ENCODE data around the gene NCOA7. TPM values are rescaled to one million over a fixed set of nuclear protein-coding genes. Genes with fewer than 3 reads are reported as not detected.

The NCOA7 gene
- polyA plus RNA-seq, 1 of the 3 experiments (the other 2 are of a cell fraction): 16.3 TPM

DNA sequence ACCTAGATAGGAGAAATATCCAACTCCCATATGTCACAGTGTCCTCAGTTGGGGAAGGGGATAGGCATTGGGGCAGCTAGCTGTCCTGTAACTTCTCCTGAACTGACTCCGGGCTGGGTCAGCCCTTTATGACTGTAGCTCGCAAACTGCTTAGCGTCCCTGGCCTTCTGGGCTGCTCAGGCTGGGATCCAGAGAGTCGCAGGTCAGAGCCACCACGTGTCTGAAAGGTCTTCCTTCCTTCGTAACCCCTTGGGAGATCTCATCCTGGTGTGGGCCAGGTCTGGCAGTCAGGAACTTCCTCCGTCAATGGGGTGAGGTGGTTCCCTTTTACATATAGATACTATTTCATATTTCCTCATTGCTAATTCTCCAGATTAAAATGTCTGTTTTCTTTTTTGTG, 137.0 kb downstream of the NCOA7 start:
- H3K36me3 ChIP-seq (replicated peaks in 1 of 2; ENCODE audit: control insufficient read depth in 1 of 2, insufficient read depth in 2 of 2, low read length in 1 of 2): peaks cover 37 to 69% of the 10 kb centered on the region in 2 experiments
- no peaks in the 10 kb centered on the region for H3F3A ChIP-seq (replicated peaks; ENCODE audit: insufficient read depth)
- ChIA-PET CTCF (interaction anchor here (0.7 to 1.9 kb wide), 2 partner anchors 29 to 33 kb away, joined by 3 to 5 read pairs; partner anchors contain the start of gene HINT3), POLR2A (no interaction called here)
- 84% methylated on average over 2 of the region's 7 CpGs for WGBS (ENCODE audit: low lambda C conversion rate)
- no peaks in the 10 kb centered on the region for H3K79me2 ChIP-seq (ENCODE audit: insufficient read depth)
- H3K4me2 ChIP-seq: no peak overlapping the region
- DNase-seq: no peak
- TF ChIP-seq POLR2AphosphoS5 (IDR thresholded peaks at IDR 0.05; ENCODE audit: low read depth, low read length) (no peak), PBX3 (IDR thresholded peaks at IDR 0.05) (no peak), RXRA (IDR thresholded peaks at IDR 0.05; ENCODE audit: borderline replicate concordance, low read depth) (no peak), CHD2 (IDR thresholded peaks at IDR 0.05; ENCODE audit: low read length, partially characterized antibody) (no peak), EP300 (IDR thresholded peaks at IDR 0.05; ENCODE audit: borderline replicate concordance in 1 of 2, low read depth in 1 of 2, low read length in 1 of 2) (no peak), ZBTB33 (IDR thresholded peaks at IDR 0.05; ENCODE audit: borderline replicate concordance, low read depth) (no peak)
- no peaks in the 10 kb centered on the region for H3K27me3 ChIP-seq (ENCODE audit: insufficient read depth)
- no peak overlapping the region for H3K9ac ChIP-seq
- no peak overlapping the region for H3K4me3 ChIP-seq (ENCODE audit: low read depth in 2 of 2, low read length in 1 of 2)
- no peaks in the 10 kb centered on the region for H3K9me3 ChIP-seq
- H2AFZ ChIP-seq (ENCODE audit: low read depth): no peak overlapping the region
- H3K9me2 ChIP-seq: no peaks in the 10 kb centered on the region
- H4K20me1 ChIP-seq (ENCODE audit: insufficient read depth): no peaks in the 10 kb centered on the region
- H3K4me1 ChIP-seq (ENCODE audit: control insufficient read depth in 1 of 2, insufficient read depth in 2 of 2, low read depth in 1 of 2, low read length in 1 of 2): peaks cover 0 to 11% of the 10 kb centered on the region in 2 experiments; a peak in 2 of 4 replicates
- no peak overlapping the region for H3K27ac ChIP-seq (ENCODE audit: low read depth in 2 of 2, low read length in 1 of 2)

GRCh38 chr6:125930765-125931418, 140.1 kb downstream of the NCOA7 start:
- no peaks in the 10 kb centered on the region for H4K20me1 ChIP-seq (ENCODE audit: insufficient read depth)
- H3K27ac ChIP-seq (ENCODE audit: low read depth in 2 of 2, low read length in 1 of 2): no peak overlapping the region
- no peaks in the 10 kb centered on the region for H3K9me3 ChIP-seq
- H3K36me3 ChIP-seq (replicated peaks in 1 of 2; ENCODE audit: control insufficient read depth in 1 of 2, insufficient read depth in 2 of 2, low read length in 1 of 2): peaks cover 27 to 41% of the 10 kb centered on the region in 2 experiments
- no peaks in the 10 kb centered on the region for H3K79me2 ChIP-seq (ENCODE audit: insufficient read depth)
- 84% methylated on average over 3 of the region's 3 CpGs for WGBS (ENCODE audit: low lambda C conversion rate)
- H3K4me2 ChIP-seq: no peak overlapping the region
- no peaks in the 10 kb centered on the region for H3K27me3 ChIP-seq (ENCODE audit: insufficient read depth)
- H3K9me2 ChIP-seq: no peaks in the 10 kb centered on the region
- no peak for TF ChIP-seq MXI1 (IDR thresholded peaks at IDR 0.05; ENCODE audit: low read depth, low read length)
- no peak for TF ChIP-seq ELF1 (IDR thresholded peaks at IDR 0.05)
- TF ChIP-seq CHD2 (IDR thresholded peaks at IDR 0.05; ENCODE audit: low read length, partially characterized antibody): no peak
- no peak for TF ChIP-seq REST (IDR thresholded peaks at IDR 0.05; ENCODE audit: low read depth, low read length)
- TF ChIP-seq SIN3A (IDR thresholded peaks at IDR 0.05; ENCODE audit: borderline replicate concordance, low read depth, low read length): no peak
- no peak for TF ChIP-seq TEAD4 (IDR thresholded peaks at IDR 0.05; ENCODE audit: borderline replicate concordance, insufficient read depth)
- no peak for TF ChIP-seq TCF12 (IDR thresholded peaks at IDR 0.05)
- ChIA-PET CTCF (interaction anchor here (1.0 kb wide), 1 partner anchor 140 kb away, joined by 4 read pairs; the partner anchor contains the start of gene NCOA7), POLR2A (no interaction called here)
- no peak overlapping the region for H2AFZ ChIP-seq (ENCODE audit: low read depth)
- no peaks in the 10 kb centered on the region for H3F3A ChIP-seq (replicated peaks; ENCODE audit: insufficient read depth)
- no peak for DNase-seq
- H3K4me3 ChIP-seq (ENCODE audit: low read depth in 2 of 2, low read length in 1 of 2): no peak overlapping the region
- H3K9ac ChIP-seq: no peak overlapping the region
- peaks cover 0 to 4% of the 10 kb centered on the region in 2 experiments; a peak in 1 of 4 replicates for H3K4me1 ChIP-seq (ENCODE audit: control insufficient read depth in 1 of 2, insufficient read depth in 2 of 2, low read depth in 1 of 2, low read length in 1 of 2)

Measured in SK-N-SH (cell line).